Pancreas (tissue), 10 donors: ENCODE data around the gene VAV2. TPM values are rescaled to one million over a fixed set of nuclear protein-coding genes. Genes with fewer than 3 reads are reported as not detected.

Source experiments
- ATAC-seq, 4 donors: fragments of 200-7000 bp; cut with Tn5 transposase; one replicate each; pipeline versions ENCODE4 v1.8.0 to v1.9.1; 2020; ENCODE audit warnings: mild to moderate bottlenecking in 4 of 4, moderate library complexity in 4 of 4
- DNase-seq, 6 donors: peaks; one replicate each; pipeline ENCODE4 v3.0.0-alpha.2; 2020
- FAIRE-seq: peaks from 2 replicates; lab custom pipeline; 2012; peaks lifted over from hg19 to GRCh38; lab: Jason Lieb, UNC
- H3K27ac ChIP-seq, 4 donors: fragments of 200-600 bp; sonication (generic); 1 replicate in 3 of 4; 2 replicates in 1 of 4; pipeline versions ENCODE4 v1.5.0 to v1.8.0; 2020
- H3K27me3 ChIP-seq, 4 donors: fragments of 200-600 bp; one replicate each; pipeline ENCODE4 v1.8.0; 2021
- H3K36me3 ChIP-seq, 3 donors: fragments of 200-600 bp; sonication (generic) in 1 of 3; one replicate each; pipeline versions ENCODE4 v1.5.0 to v1.8.0; 2020 to 2021
- H3K4me1 ChIP-seq, 3 donors: fragments of 200-600 bp; one replicate each; pipeline ENCODE4 v1.8.0; 2021
- H3K4me3 ChIP-seq, 4 donors: fragments of 200-600 bp; sonication (generic) in 2 of 4; one replicate each; pipeline versions ENCODE4 v1.5.0 to v1.8.0; 2020 to 2021
- H3K9me3 ChIP-seq, 4 donors: fragments of 200-600 bp; one replicate each; pipeline ENCODE4 v1.8.0; 2021
- CTCF ChIP-seq, 4 donors: fragments of 200-600 bp; sonication (generic) in 3 of 4; IDR thresholded peaks; one replicate each; pipeline versions ENCODE4 v1.5.0 to v1.8.0; 2021; ENCODE audit warnings: antibody characterized with exemption in 4 of 4
- WGBS, 2 donors: extraction: QIAGEN DNeasy Blood & Tissue Kit; methylation state at CpG; one replicate each; pipeline ENCODE4 v1.1.7; 2013; 5-methylcytosine and 5-hydroxymethylcytosine counted together
- intact Hi-C, 3 donors: fragments of 100-400 bp; cut with DNase I; formaldehyde crosslinking; loops; one replicate each; pipeline versions ENCODE4 v1.11.1 to v1.14.2; 2022
- polyA plus RNA-seq, 2 donors: library from polyadenylated mRNA; stranded (reverse); fragments of 200-250 nt; gene quantifications; one replicate each; pipeline ENCODE4 v1.2.3, GENCODE V29; 2013
- total RNA-seq, 6 donors: library from RNA; stranded (reverse); fragmentation: NEBNext Ultra II Directional in 4 of 6; extraction: Animal tissue kit (Norgen Biotek cat#: 25700) in 4 of 6; gene quantifications; one replicate each; pipeline versions ENCODE4 v1.2.1 to v1.2.4, GENCODE V29; 2021 to 2023
- donor health status: healthy with polysubstance abuse.
- donor health status: DM: no; HTN: no; CAD: no; lungs with moderate emphysema.
- donor health status: DM: no; HTN: no; CAD: no.
- donor health status: control.
- donor health status: control.
- donor health status: Bipolar disorder and iron deficiency.
- donor health status: DM: yes; HTN: yes; CAD: no.
- donor health status: DM: no; HTN: no; CAD: no.
- donor health status: DM: no; HTN: no; CAD: no.
- donor health status: DM: yes; HTN: yes; CAD: no.

The VAV2 gene
- total and polyA plus RNA-seq, 8 donors = 20.5 to 41.0 (median 33.6) TPM

DNA sequence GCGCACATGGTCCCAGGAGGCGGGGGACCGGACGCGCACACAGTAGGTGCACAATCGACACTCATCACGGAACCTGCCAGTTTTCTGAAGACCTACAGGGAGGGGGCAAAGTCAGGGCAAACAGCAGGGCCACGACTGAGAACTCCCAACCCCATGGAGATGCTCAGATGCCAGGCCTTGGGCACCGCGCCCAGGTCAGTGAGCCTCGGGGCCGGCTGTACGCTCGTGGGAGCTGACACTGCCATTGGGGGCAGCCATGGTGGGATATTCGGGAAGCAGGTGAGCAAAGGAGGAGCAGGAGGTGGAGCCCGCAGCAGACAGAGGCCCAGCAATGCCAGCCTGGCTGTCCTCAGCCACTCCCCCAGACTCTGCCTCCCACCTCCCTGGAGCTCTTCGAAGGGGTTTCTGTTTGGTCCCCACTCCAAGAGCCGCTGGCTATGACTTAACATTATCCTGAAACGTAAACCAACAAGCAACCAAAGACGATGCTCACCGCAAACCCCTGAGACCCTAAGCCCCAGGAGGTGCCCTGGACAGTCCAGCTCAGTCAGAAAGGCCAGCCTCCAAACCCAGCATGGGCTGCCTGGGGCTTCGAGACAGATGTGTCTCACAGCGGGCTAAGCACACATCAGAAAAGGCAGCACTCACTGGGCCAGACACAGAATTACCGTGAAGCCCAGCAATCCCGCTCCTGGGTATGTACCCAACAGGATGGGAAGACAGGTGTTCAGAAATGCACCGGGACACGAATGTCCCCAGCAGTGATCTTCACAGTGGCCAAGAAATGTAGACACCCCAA is 78.4 kb downstream of the VAV2 start:
- FAIRE-seq (no peak), ATAC-seq (no peak), DNase-seq (peak in 1 of 6 donors; percentile 55)
- intact Hi-C loops = no loop called here
- peaks cover 0 to 19% (median 0%) of the 10 kb centered on the region in 3 donors for H3K4me1 ChIP-seq
- no peak overlapping the region for H3K4me3 ChIP-seq
- no peaks in the 10 kb centered on the region for H3K27me3 ChIP-seq
- H3K36me3 ChIP-seq = no peaks in the 10 kb centered on the region
- WGBS, 2 donors = 59 to 67% methylated on average over 27 of the region's 27 CpGs
- H3K9me3 ChIP-seq = no peaks in the 10 kb centered on the region
- no peak for TF ChIP-seq CTCF (IDR thresholded peaks at IDR 0.05)
- no peak overlapping the region for H3K27ac ChIP-seq

- no peaks in the 10 kb centered on the region for H3K36me3 ChIP-seq
- no peak for TF ChIP-seq CTCF (IDR thresholded peaks at IDR 0.05)
- H3K27me3 ChIP-seq = no peaks in the 10 kb centered on the region
- 56 to 86% methylated on average over 24 to 26 of the region's 26 CpGs for WGBS, 2 donors
- DNase-seq (peak in 1 of 6 donors; percentile 37), FAIRE-seq (no peak), ATAC-seq (peak in 2 of 4 donors; percentile 12 to 13)
- peaks cover 0 to 7% (median 0%) of the 10 kb centered on the region in 3 donors for H3K4me1 ChIP-seq
- H3K27ac ChIP-seq = peak overlapping the region in 2 of 4 donors; percentile 33
- H3K9me3 ChIP-seq = no peaks in the 10 kb centered on the region
- H3K4me3 ChIP-seq = no peak overlapping the region
- intact Hi-C loops = no loop called here
These were observed 81.1 kb downstream of the VAV2 start for GRCh38 chr9:133910855-133911514.

DNA sequence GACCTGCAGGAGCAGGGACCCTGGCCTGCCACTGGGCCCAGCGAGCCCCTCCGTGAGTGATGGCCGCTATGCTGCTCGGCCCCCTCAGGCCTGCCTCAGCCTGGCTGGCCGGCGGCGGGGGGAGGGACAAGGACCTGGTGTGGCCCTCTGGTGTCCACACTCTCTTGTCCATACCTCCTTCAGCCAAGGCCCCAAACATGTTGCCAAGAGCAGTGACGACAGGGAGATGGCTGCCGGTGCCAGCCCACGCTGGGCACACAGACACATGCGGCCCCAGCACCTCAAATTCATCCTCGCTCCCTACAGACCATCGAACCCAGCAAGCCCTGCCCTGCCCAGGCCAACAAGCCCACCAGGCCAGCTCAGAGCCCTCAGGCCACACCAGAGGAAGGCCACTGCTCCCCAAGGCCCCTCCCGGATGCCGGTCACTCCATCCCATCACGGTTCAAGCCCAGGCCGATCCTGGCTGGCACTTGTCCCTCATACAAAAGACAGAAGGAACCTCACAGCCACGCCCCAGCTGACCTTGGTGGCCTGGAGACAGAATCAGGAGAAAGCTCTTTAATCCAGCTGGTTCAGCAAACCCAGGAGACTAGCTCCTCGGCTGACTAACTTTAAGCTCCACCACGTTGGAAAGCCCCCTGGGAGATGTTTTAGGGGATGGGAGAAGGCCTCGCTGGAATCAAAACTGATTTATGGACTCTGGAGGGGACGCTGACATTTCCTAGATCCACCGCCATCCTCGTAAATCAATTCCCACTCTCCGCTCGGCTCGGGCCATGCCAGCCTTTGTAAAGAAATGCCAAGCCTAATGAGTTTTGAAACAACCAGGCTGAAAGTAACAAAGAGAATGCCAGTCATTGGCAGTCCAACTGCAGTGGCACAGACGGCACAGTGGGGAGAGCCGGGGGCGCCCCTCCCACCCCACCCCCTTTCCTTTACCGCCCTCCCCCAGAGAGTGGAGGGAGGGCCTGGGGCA is 84.9 kb downstream of the VAV2 start:
- no peak for DNase-seq
- WGBS, 2 donors = 70 to 79% methylated on average over 30 to 31 of the region's 31 CpGs

DNA sequence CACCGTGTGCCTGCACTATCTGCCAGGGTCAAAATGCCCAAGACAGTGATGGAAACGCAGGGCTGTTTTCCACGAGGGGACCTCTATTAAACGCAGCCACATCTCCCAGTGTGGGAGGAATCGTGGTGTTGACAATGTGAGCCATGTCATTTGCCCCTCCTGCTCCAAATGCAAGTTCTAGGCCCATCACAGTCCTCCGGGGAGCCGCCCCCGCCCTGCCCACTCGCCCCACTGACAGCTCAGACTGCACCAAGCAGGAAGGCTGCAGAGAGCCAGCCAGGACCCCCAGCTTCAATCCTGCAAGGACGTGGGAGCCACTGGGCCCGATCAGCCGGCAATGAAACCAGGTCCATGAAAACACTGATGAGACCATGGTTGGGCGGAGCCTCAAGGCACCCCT is 85.9 kb downstream of the VAV2 start:
- no peak for TF ChIP-seq CTCF (IDR thresholded peaks at IDR 0.05)
- 76 to 86% methylated on average over 13 of the region's 13 CpGs for WGBS, 2 donors
- no peak overlapping the region for H3K27ac ChIP-seq
- intact Hi-C loops = no loop called here
- no peaks in the 10 kb centered on the region for H3K36me3 ChIP-seq
- H3K4me1 ChIP-seq = no peaks in the 10 kb centered on the region
- H3K4me3 ChIP-seq = no peak overlapping the region
- ATAC-seq (no peak), DNase-seq (no peak), FAIRE-seq (no peak)
- H3K9me3 ChIP-seq = no peaks in the 10 kb centered on the region
- no peaks in the 10 kb centered on the region for H3K27me3 ChIP-seq

More for the DNA sequence above, 84.9 kb downstream of the VAV2 start:
- Histone ChIP-seq H3K4me3 (no peak overlapping the region), H3K36me3 (no peaks in the 10 kb centered on the region), H3K27me3 (no peaks in the 10 kb centered on the region), H3K27ac (no peak overlapping the region), H3K4me1 (no peaks in the 10 kb centered on the region), H3K9me3 (no peaks in the 10 kb centered on the region)
- TF ChIP-seq CTCF (IDR thresholded peaks at IDR 0.05) = no peak
- no peak for FAIRE-seq
- peak in 1 of 4 donors; percentile 38 for ATAC-seq
- intact Hi-C loops = no loop called here
